Prostate gland (tissue), 2 donors: ENCODE measurements around the gene CDC20B. TPM values are rescaled to one million over a fixed set of nuclear protein-coding genes. Genes with fewer than 3 reads are reported as not detected.

ENCODE experiments used
- DNase-seq: peaks from one replicate; pipeline ENCODE4 v3.0.0-alpha.2; 2019; ENCODE audit warnings: low spot score
- H3K27ac ChIP-seq, 2 donors: fragments of 200-600 bp; sonication (generic); 2 replicates each; pipeline ENCODE4 v1.5.1; 2017 to 2019
- H3K27me3 ChIP-seq: fragments of 200-600 bp; sonication (generic); replicated peaks from 2 replicates; pipeline ENCODE4 v1.5.1; 2019; ENCODE audit not compliant: insufficient read depth
- H3K36me3 ChIP-seq, 2 donors: fragments of 200-600 bp; sonication (generic); 1 replicate in 1 of 2; 2 replicates in 1 of 2; pipeline versions ENCODE4 v1.5.1 to v1.8.1; 2017 to 2019
- H3K4me1 ChIP-seq: fragments of 200-600 bp; sonication (generic); replicated peaks from 2 replicates; pipeline ENCODE4 v1.5.1; 2019
- H3K4me3 ChIP-seq, 2 donors: fragments of 200-600 bp; sonication (generic); 2 replicates each; pipeline ENCODE4 v1.5.1; 2017 to 2019
- H3K9me3 ChIP-seq: fragments of 200-600 bp; sonication (generic); 2 replicates; pipeline ENCODE4 v1.5.1; 2017
- POLR2A ChIP-seq: fragments of 450-650 bp; IDR thresholded peaks from one replicate; pipeline ENCODE4 v1.6.1; 2016; ENCODE audit warnings: antibody characterized with exemption, mild to moderate bottlenecking
- POLR2AphosphoS5 ChIP-seq: sonication (generic); formaldehyde crosslinking; IDR thresholded peaks from one replicate; pipeline ENCODE4 v1.6.1; 2017; ENCODE audit warnings: antibody characterized with exemption
- WGBS: methylation state at CpG from one replicate; pipeline ENCODE4 v1.1.5; 2018; 5-methylcytosine and 5-hydroxymethylcytosine counted together
- intact Hi-C: fragments of 100-400 bp; cut with DNase I; formaldehyde crosslinking; loops from one replicate; pipeline ENCODE4 v1.14.2; 2022
- total RNA-seq, 2 donors: library from RNA; depleted of rRNA; stranded (reverse); fragments of >200 nt; gene quantifications; one replicate each; pipeline ENCODE4 v1.1.0, GENCODE V29; 2016
- TF ChIP-seq, protein P1 (sequence below), 4 experiments: fragments of 200-600 bp in 2 of 4; fragments of 450-650 bp in 2 of 4; sonication (generic) in 2 of 4; IDR thresholded peaks; 1 replicate in 3 of 4; 2 replicates in 1 of 4; pipeline ENCODE4 v1.5.1; 2016 to 2019; ENCODE audit warnings: antibody characterized with exemption in 4 of 4, mild to moderate bottlenecking in 2 of 4, moderate library complexity in 2 of 4

The CDC20B gene
- total RNA-seq, 2 donors from 2014 or later = 1.1 TPM; not detected in 1

DNA sequence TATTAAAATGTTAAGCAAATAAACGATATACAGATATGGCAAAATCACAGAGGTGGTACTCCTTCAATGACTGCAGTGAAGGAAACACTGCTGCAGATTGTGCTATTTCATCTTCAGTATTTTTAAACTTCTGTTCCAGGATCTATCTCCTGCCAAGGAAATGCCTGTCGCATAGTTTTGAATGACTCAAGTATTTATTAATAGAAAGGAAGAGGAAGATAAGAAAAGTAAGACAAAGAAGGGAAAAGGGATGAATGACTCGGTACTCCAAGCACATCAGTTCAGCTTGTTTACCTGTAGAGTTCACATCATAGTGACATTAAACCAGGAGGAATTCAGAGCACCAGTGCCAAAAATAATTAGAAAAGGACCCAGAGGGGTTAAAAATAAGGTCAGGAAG lies 18.1 kb downstream of the CDC20B start:
- intact Hi-C loops = loop anchor here (5.0 kb wide), 1 partner anchor 248 kb away; no protein-coding TSS in a partner anchor
- no peaks in the 10 kb centered on the region for H3K27me3 ChIP-seq
- H3K36me3 ChIP-seq = no peaks in the 10 kb centered on the region
- no peak for TF ChIP-seq POLR2A
- TF ChIP-seq, protein P1, sequence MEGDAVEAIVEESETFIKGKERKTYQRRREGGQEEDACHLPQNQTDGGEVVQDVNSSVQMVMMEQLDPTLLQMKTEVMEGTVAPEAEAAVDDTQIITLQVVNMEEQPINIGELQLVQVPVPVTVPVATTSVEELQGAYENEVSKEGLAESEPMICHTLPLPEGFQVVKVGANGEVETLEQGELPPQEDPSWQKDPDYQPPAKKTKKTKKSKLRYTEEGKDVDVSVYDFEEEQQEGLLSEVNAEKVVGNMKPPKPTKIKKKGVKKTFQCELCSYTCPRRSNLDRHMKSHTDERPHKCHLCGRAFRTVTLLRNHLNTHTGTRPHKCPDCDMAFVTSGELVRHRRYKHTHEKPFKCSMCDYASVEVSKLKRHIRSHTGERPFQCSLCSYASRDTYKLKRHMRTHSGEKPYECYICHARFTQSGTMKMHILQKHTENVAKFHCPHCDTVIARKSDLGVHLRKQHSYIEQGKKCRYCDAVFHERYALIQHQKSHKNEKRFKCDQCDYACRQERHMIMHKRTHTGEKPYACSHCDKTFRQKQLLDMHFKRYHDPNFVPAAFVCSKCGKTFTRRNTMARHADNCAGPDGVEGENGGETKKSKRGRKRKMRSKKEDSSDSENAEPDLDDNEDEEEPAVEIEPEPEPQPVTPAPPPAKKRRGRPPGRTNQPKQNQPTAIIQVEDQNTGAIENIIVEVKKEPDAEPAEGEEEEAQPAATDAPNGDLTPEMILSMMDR (IDR thresholded peaks at IDR 0.05) = no peak
- no peaks in the 10 kb centered on the region for H3K9me3 ChIP-seq
- H3K27ac ChIP-seq = no peak overlapping the region
- DNase-seq = no peak
- H3K4me3 ChIP-seq = no peak overlapping the region
- WGBS = 43% methylated on average over 3 of the region's 3 CpGs
- H3K4me1 ChIP-seq = no peaks in the 10 kb centered on the region

- H3K4me1 ChIP-seq = no peaks in the 10 kb centered on the region
- WGBS = 48% methylated on average over 5 of the region's 5 CpGs
- H3K4me3 ChIP-seq = no peak overlapping the region
- no peak for TF ChIP-seq POLR2A
- TF ChIP-seq, protein P1 (IDR thresholded peaks at IDR 0.05) = no peak
- TF ChIP-seq POLR2AphosphoS5 = peak; percentile 69
- DNase-seq = peak; percentile 69
- H3K27ac ChIP-seq = no peak overlapping the region
- peaks cover 2% of the 10 kb centered on the region for H3K27me3 ChIP-seq
- H3K36me3 ChIP-seq = no peaks in the 10 kb centered on the region
- H3K9me3 ChIP-seq = no peaks in the 10 kb centered on the region
- intact Hi-C loops = loop anchor here (5.0 kb wide), 1 partner anchor 245 kb away; no protein-coding TSS in a partner anchor
Measured at GRCh38 chr5:55151923-55152842, 20.8 kb downstream of the CDC20B start.

DNA sequence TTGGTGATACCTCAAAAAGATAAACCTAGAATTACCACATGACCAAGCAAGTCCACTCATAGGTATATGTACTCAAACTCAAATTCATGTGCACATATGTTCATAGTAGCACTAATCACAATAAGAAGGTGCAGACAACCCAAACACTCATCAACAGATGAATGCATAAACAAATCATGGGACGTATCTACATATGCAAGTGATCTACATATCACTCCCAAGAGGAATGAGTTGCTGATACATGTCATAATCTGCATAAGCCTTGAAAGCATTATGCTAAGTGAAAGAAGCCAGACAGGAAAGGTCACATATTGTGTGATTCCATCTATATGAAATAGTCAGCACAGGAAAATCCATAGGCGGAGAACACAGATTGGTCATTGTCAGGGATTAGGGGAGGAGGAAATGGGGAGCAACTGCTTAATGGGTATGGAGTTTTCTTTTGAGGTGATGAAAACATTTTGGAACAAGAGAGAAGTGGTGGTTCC lies 23.6 kb downstream of the CDC20B start:
- WGBS = 53% methylated on average over 2 of the region's 2 CpGs
- intact Hi-C loops = loop anchor here (5.0 kb wide), 2 partner anchors 202 to 632 kb away; partner anchors contain the start of gene SNX18
- no peaks in the 10 kb centered on the region for H3K36me3 ChIP-seq
- no peak overlapping the region for H3K4me3 ChIP-seq
- TF ChIP-seq POLR2A (no peak), POLR2AphosphoS5 (no peak)
- TF ChIP-seq, protein P1 (IDR thresholded peaks at IDR 0.05) = no peak
- no peak for DNase-seq
- no peaks in the 10 kb centered on the region for H3K4me1 ChIP-seq
- H3K27ac ChIP-seq = no peak overlapping the region
- no peaks in the 10 kb centered on the region for H3K9me3 ChIP-seq
- H3K27me3 ChIP-seq = peaks cover 2% of the 10 kb centered on the region

DNA sequence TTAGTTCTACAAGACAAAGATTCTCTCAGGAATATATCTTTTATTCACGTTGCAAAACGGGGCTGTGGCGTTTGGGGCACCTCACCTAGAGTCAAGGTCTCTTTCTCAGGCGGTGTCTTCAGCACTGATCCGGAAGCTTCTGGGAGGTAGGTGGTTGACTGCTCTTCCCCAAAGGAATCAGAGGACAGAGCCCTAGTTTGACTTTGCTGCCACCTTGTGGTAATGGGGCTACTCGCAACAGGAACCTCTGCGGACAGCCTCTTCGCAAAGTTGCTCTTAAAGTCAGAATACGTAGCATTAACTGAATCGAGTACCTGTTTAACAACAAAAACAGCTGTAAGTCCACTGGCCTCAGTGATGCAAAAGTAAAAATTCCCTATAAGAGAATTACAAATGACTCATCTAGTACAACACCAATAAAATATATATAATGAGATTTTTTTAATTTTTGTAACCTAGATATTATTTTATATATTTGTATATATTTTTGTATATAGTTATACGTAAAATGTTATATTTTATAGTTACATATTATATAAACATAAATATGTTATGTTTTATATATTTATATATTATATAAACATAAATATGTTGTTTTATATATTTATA lies 26.3 kb downstream of the CDC20B start:
- intact Hi-C loops = loop anchor here (5.0 kb wide), 2 partner anchors 199 to 629 kb away; partner anchors contain the start of gene SNX18
- H3K4me1 ChIP-seq = no peaks in the 10 kb centered on the region
- no peak overlapping the region for H3K4me3 ChIP-seq
- H3K9me3 ChIP-seq = no peaks in the 10 kb centered on the region
- TF ChIP-seq POLR2AphosphoS5 (peak; percentile 63), POLR2A (no peak)
- TF ChIP-seq, protein P1 (IDR thresholded peaks at IDR 0.05) = peak; percentile 77 to 81 (median 80)
- no peaks in the 10 kb centered on the region for H3K36me3 ChIP-seq
- peak; percentile 83 for DNase-seq
- WGBS = 8% methylated on average over 11 of the region's 11 CpGs
- H3K27me3 ChIP-seq = peaks cover 2% of the 10 kb centered on the region
- no peak overlapping the region for H3K27ac ChIP-seq
